Sigmoid colon (tissue), 4 donors: ENCODE results near the gene NPTN.

Source experiments
- CTCF ChIP-seq, 4 experiments: fragments of 450-650 bp in 3 of 4; fragments of 200-600 bp in 1 of 4; IDR thresholded peaks; one replicate each; pipeline ENCODE4 v1.5.1; 2016 to 2019; ENCODE audit warnings: antibody characterized with exemption in 4 of 4, mild to moderate bottlenecking in 3 of 4, moderate library complexity in 2 of 4
- POLR2A ChIP-seq, 2 donors: fragments of 450-650 bp; IDR thresholded peaks; one replicate each; pipeline ENCODE4 v1.6.1; 2016; ENCODE audit warnings: antibody characterized with exemption in 2 of 2, mild to moderate bottlenecking in 2 of 2, moderate library complexity in 2 of 2
- POLR2AphosphoS5 ChIP-seq, 4 donors: sonication (generic); formaldehyde crosslinking; IDR thresholded peaks; one replicate each; pipeline ENCODE4 v1.6.1; 2017; ENCODE audit warnings: antibody characterized with exemption in 4 of 4

DNA sequence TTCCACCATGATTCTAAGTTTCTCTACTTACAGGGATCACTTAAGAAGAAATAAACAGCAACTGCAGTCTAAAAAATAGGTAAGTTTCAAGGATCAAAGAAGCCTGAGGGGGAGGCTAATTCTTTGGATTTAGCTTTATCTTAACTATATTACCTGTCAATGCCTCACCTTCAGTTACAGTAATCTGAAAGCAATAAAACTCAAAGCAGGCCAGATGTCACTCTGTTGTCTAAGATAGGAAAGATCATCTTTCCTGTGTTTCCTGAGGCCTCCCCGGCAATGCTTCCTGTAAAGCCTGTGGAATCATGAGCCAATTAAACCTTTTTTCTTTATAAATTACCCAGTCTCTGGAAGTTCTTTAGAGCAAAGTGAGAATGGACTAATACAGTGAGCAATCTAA is 60.2 kb downstream of the NPTN start:
- TF ChIP-seq CTCF (IDR thresholded peaks at IDR 0.05) (no peak), POLR2A (IDR thresholded peaks at IDR 0.05) (no peak), POLR2AphosphoS5 (IDR thresholded peaks at IDR 0.05) (no peak)
